GM06990 (cell line): ENCODE results near the gene MCEMP1.
"Not testable (repeated sequence)": the region's sequence is repeated elsewhere in the genome, so short reads cannot be mapped to it uniquely, and the experiment has no call there.

Source experiments
- DNase-seq: peaks from one replicate; pipeline ENCODE4 v3.0.0-alpha.2; 2011; ENCODE audit not compliant: insufficient read length; ENCODE audit errors: extremely low read depth
- H3K27me3 ChIP-seq: replicated peaks from 2 replicates; pipeline ENCODE4 v1.6.0; 2011; ENCODE audit warnings: low read length; ENCODE audit not compliant: control insufficient read depth, insufficient read depth
- H3K36me3 ChIP-seq: 2 replicates; pipeline ENCODE4 v1.5.1; 2011; ENCODE audit warnings: low read length; ENCODE audit not compliant: control insufficient read depth, insufficient read depth
- H3K4me3 ChIP-seq: replicated peaks from 2 replicates; pipeline ENCODE4 v1.5.1; 2011; ENCODE audit warnings: low read depth, mild to moderate bottlenecking, control low read depth, low read length
- TF ChIP-seq, protein P1 (sequence below): IDR thresholded peaks from 2 replicates; pipeline ENCODE4 v1.5.1; 2011; ENCODE audit warnings: low read length, control low read depth, mild to moderate bottlenecking, inconsistent platforms; ENCODE audit not compliant: insufficient read depth, poor library complexity, severe bottlenecking

Gene MCEMP1

DNA sequence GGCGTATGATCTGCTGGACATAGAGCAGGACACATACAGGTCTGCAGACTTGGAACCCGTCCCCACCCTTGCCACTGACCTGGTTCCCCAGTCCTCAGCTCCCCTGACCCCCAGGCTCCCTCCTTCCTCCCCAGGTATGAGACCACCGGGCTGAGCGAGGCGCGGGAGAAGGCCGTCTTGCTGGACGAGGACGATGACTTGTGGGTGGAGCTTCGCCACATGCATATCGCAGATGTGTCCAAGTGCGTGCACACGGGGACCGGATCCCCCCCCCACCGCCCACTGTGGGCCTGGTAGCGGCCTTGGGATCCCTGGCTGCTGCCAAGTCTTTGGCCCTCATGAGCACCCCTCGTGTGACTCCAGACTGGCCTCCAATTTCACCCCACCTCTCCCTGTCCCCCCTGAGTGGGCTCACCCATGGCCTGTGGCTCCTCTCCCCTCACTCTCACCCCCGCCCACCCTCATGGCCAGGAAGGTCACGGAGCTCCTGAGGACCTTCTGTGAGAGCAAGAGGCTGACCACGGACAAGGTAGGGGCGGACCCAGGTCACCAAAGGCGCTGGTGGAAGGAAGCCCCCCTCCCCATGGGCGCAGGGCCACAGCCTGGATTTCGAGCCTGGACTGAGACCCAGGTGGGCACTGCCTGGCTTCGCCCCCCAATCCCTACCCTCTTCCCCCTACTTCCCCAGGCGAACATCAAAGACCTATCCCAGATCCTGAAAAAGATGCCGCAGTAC lies 34.4 kb upstream of the MCEMP1 start:
- Histone ChIP-seq H3K27me3 (no peaks in the 10 kb centered on the region), H3K36me3 (peaks cover 22% of the 10 kb centered on the region), H3K4me3 (no peak overlapping the region)
- TF ChIP-seq, protein P1, sequence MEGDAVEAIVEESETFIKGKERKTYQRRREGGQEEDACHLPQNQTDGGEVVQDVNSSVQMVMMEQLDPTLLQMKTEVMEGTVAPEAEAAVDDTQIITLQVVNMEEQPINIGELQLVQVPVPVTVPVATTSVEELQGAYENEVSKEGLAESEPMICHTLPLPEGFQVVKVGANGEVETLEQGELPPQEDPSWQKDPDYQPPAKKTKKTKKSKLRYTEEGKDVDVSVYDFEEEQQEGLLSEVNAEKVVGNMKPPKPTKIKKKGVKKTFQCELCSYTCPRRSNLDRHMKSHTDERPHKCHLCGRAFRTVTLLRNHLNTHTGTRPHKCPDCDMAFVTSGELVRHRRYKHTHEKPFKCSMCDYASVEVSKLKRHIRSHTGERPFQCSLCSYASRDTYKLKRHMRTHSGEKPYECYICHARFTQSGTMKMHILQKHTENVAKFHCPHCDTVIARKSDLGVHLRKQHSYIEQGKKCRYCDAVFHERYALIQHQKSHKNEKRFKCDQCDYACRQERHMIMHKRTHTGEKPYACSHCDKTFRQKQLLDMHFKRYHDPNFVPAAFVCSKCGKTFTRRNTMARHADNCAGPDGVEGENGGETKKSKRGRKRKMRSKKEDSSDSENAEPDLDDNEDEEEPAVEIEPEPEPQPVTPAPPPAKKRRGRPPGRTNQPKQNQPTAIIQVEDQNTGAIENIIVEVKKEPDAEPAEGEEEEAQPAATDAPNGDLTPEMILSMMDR, result no peak
- no peak for DNase-seq

DNA sequence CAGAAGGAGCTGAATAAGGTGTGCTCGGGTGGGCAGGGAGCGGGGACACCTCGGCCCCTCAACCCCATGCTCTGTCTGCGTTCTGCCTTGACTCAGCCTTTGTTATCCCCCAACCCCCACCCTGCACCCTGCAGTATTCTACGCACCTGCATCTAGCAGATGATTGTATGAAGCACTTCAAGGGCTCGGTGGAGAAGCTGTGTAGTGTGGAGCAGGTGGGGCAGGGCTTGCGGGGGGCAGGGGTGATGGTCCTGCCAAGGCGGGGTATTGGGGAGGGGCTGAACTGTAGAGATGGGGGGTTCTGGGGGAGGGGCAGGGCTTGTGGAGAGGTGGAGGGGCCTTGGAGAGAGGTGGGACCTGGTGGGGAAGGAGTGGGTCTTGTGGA lies 33.9 kb upstream of the MCEMP1 start:
- H3K27me3 ChIP-seq, result no peaks in the 10 kb centered on the region

DNA sequence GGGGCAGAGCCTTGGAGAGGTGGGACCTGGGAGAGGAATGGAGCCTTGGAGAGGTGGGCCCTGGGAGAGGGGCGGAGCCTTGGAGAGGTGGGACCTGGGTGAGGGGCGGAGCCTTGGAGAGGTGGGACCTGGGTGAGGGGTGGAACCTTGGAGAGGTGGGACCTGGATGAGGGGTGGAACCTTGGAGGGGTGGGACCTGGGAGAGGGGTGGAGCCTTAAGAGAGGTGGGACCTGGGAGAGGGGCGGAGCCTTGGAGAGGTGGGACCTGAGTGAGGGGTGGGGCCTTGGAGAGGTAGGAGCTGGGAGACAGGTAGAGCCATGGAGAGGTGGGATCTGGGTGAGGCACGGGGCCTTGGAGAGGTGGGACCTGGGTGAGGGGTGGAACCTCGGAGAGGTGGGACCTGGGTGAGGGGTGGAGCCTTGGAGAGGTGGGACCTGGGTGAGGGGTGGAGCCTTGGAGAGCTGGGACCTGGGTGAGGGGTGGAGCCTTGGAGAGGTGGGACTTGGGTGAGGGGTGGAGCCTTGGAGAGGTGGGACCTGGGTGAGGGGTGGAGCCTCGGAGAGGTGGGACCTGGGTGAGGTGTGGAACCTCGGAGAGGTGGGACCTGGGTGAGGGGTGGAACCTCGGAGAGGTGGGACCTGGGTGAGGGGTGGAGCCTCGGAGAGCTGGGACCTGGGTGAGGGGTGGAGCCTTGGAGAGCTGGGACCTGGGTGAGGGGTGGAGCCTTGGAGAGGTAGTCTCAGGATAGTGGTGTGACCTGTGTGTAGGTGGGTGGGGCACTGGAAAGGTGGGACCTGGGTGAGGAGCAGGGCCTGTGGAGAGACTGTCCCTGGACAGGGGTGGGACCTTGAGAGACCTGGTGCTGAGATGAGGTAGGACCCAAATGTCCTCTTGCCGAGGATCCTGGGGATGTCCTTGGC lies 33.0 kb upstream of the MCEMP1 start:
- not testable (repeated sequence) for H3K4me3 ChIP-seq, H3K27me3 ChIP-seq
- peak; percentile 50 for DNase-seq
- H3K36me3 ChIP-seq, result peaks cover 20% of the 10 kb centered on the region

More for the DNA sequence above, 33.9 kb upstream of the MCEMP1 start:
- H3K4me3 ChIP-seq, result no peak overlapping the region
- no peak for DNase-seq
- H3K36me3 ChIP-seq, result peaks cover 22% of the 10 kb centered on the region
- TF ChIP-seq, protein P1, result no peak

DNA sequence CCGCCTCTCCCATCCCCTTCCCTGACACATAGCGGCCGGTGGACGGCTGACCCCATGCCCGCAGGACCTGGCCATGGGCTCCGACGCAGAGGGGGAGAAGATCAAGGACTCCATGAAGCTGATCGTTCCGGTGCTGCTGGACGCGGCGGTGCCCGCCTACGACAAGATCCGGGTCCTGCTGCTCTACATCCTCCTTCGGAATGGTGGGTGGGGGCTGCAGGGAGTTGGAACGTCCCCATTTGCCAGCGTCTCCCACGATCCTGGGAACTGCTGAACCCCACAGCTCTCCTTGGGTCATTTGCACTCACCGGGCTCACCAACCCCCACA lies 32.4 kb upstream of the MCEMP1 start:
- DNase-seq, result no peak
- Histone ChIP-seq H3K4me3 (no peak overlapping the region), H3K27me3 (no peaks in the 10 kb centered on the region), H3K36me3 (peaks cover 20% of the 10 kb centered on the region)
- TF ChIP-seq, protein P1, result no peak

DNA sequence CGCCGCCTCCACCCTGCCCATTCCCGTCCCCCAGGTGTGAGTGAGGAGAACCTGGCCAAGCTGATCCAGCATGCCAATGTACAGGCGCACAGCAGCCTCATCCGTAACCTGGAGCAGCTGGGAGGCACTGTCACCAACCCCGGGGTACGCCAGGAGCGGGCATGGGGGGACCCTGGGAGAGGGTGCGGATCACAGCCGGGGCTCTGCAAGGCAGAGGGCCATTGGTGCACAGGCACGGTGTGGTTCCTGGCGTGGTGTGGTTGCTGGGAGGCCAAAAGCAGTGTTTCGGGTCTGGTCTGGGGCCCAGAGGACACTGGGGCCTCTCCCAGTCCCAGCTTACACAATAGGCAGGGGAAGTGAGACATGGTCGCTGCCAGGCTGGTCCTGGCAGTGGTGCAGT lies 31.7 kb upstream of the MCEMP1 start:
- H3K36me3 ChIP-seq, result peaks cover 18% of the 10 kb centered on the region
- DNase-seq, result no peak
- no peak overlapping the region for H3K4me3 ChIP-seq
- TF ChIP-seq, protein P1, result no peak
- H3K27me3 ChIP-seq, result no peaks in the 10 kb centered on the region
